NCI-H526 (cell line): ENCODE data around the gene B2M.
"Not testable (repeated sequence)": the region's sequence is repeated elsewhere in the genome, so short reads cannot be mapped to it uniquely, and the experiment has no call there.

ENCODE experiments used
- DNase-seq, 2 experiments: peaks; one replicate each; lab custom pipeline; 2025; lab: John Stamatoyannopoulos, UW

Gene B2M

DNA sequence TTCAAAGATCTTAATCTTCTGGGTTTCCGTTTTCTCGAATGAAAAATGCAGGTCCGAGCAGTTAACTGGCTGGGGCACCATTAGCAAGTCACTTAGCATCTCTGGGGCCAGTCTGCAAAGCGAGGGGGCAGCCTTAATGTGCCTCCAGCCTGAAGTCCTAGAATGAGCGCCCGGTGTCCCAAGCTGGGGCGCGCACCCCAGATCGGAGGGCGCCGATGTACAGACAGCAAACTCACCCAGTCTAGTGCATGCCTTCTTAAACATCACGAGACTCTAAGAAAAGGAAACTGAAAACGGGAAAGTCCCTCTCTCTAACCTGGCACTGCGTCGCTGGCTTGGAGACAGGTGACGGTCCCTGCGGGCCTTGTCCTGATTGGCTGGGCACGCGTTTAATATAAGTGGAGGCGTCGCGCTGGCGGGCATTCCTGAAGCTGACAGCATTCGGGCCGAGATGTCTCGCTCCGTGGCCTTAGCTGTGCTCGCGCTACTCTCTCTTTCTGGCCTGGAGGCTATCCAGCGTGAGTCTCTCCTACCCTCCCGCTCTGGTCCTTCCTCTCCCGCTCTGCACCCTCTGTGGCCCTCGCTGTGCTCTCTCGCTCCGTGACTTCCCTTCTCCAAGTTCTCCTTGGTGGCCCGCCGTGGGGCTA, at the start of gene B2M, which contains the start of gene PATL2:
Gene B2M, plus strand, starts transcription at position 422 of the 647 bp plus-strand sequence. Its CDS starts 30 bp downstream, at position 452.
Gene PATL2, minus strand, starts transcription at position 228 of the 647 bp plus-strand sequence. CDS start 34,833 bp downstream, outside the sequence.
- DNase-seq: peak; percentile 93 to 98

DNA sequence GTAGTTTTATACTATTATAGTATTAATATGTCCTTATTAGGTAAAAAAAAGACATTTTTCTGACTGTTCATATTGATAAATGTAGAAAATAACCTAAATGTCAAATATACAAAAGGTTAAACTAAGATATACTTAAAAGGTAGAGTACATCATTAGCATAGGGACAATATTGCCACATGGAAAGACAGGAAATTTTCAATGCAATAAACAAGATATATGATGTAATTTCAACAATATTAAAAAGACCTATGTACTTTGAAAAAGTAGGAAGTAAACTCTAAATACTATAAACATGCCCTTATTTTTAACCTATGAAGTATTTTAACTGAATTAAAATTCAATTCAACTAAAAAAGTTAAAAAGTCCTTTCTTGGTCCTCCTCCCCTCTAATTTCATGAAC, 49.7 kb upstream of the B2M start:
- no peak for DNase-seq

DNA sequence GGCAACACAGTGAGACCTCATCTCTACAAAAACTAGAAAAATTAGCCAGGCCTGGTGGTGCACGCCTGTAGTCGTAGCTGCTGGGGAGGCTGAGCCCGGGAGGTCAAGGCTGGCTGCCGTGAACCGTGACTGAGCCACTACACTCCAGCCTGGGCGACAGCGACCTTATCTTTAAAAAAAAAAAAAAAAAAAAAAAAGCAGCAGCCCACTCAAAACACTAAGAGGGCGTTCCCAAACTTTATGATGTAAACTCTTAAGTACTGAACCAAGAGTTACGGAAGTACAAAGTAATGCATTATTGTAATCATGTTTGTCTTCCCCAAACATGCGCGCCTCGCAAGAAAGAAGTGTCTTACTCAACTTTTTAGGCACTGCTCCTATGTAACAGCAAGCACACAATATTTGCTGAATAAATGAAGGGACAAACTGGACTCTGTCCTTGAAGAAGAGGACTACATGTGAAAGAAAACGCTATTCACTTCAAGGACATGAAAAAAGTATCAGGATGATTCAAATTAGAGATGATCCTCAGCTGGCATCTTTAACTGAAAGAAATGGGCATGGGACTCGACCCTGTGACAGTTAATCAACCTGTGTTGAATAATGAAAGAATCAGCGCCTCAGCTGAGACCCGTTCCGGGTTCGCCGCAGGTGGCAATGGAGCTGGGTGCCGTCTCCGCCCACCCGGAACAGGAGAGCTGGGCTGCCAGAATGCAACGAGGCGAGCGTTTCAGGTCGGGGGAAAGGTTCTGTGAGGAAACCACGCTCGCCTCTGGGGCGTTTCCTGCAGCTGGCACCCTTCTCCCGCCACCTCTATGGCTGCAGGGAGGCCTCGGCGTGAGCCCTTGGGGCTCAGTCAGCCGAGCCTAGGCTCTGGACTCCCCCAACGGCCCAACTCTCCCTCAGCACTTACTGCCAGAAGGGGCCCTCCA, 48.6 kb upstream of the B2M start:
- DNase-seq: peak; percentile 66 to 80

DNA sequence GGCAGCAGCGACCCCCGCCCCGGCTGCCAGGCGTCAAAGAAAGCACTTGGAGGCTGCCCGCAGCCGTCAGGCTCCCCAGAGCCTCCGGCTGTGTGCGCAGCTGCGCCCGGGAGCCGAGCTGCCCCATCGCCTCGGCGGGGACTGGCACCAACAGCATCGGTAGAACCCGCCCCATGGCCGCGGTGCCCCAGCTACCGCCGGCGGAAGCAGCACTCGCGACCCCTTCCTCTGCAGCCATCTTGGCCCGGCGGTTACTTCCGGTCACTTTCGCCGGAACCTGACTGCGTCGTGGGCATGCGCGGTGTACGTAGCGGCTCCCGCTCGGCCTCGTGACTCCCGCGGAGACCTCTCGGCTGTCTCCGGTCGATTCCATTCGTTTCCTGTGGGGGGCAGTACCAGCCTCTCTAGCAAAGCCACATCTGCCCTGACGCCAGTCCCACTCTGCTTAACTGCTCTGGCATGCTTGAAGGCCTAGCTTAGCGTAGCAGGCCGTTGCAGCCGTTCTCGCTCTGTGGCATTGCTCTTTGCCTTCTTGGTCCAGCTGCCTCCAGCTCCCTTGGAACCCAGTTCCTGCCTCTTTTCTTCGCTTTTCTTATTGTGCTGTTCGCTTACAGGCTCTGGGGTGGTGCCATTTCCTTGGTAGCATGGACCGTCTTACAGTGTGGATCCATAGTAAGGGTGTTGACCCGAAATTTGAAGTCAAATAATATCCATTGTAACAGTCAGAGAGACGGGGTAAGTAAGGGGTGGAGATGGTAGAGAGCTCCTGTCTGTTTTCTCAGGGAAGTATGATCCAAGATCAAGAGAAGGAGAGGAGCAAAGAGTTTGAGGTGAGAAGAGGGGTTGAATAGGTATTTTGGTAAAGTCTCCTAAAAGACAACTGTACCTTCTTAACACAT, 47.7 kb upstream of the B2M start, which contains the start of gene SPG11:
Gene SPG11, minus strand, starts transcription at position 253 of the 899 bp plus-strand sequence. Its CDS starts 15 bp downstream, at position 238.
- DNase-seq: peak; percentile 95 to 98

DNA sequence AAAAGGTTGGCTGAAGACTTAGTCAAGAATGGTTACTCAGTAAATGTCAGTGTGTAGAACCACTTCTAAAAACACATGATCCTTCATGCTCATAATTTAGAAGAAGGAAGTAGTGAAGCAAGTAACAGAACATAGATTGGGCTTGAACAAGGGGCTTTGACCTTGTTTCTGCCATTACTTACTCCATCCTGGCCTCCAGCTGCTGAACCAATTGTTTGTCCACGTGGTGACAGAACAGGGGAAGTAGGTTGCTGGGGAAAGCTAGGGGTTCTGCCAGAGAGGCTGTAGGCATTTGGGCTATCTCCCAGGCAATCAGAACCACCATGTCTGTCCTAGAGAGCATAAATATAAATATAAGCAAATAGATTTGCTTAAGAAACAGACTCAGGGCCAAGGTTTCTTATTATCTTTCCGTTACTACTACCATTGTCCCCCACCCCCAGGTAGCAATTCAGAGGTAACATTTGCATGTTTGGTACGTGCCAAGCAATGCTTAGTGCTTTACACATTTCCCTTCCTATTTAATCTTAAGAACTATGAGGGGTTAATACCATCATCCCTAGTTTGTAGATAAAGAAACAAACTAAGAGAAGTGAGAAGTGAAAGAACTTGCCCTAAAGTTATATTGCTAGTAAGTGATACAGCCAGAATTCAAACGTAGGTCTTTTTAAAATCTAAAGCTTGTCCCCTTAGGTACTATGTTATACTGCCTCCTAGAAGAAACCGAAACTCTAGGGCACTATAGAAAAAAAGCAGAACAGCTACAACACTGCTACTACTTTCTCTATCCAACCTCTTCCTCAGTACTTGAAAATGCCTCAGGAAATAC, 44.9 kb upstream of the B2M start:
- DNase-seq: peak in 1 of 2 experiments; percentile 2

DNA sequence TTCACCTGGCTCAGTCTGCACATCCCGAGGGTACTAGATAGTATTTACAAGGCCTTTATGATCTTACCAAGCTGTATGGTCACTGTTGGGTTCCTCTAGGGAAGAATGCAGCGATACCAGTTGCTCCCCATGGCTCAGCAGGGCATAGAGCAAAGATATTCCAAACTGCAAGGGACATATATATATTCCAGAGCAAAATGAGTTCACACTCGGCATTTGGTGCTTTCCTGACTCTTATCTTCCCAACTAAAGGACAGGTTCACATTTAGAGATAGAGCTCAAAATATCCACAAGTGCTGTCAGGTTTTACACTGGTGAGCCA, 44.3 kb upstream of the B2M start:
- no peak for DNase-seq

DNA sequence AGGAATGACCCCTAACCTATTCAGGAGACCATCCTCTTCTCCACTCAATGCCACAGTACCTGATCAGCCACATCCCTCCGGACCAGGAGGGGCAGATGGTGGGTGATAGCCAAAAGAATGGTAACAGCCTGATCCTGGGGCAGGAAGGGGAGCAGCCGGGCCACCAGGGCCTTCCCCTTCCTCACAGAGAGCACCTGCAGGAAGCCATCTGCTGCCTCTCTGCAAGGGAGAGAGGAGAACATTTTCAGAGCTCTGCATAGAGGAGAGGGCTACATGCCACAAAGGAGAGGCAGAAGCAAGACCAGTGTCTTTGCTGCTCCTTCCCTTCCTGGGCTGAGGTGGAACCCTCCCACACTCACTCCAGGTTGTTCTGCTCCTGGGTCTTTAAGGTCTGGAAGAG, 42.4 kb upstream of the B2M start:
- no peak for DNase-seq

DNA sequence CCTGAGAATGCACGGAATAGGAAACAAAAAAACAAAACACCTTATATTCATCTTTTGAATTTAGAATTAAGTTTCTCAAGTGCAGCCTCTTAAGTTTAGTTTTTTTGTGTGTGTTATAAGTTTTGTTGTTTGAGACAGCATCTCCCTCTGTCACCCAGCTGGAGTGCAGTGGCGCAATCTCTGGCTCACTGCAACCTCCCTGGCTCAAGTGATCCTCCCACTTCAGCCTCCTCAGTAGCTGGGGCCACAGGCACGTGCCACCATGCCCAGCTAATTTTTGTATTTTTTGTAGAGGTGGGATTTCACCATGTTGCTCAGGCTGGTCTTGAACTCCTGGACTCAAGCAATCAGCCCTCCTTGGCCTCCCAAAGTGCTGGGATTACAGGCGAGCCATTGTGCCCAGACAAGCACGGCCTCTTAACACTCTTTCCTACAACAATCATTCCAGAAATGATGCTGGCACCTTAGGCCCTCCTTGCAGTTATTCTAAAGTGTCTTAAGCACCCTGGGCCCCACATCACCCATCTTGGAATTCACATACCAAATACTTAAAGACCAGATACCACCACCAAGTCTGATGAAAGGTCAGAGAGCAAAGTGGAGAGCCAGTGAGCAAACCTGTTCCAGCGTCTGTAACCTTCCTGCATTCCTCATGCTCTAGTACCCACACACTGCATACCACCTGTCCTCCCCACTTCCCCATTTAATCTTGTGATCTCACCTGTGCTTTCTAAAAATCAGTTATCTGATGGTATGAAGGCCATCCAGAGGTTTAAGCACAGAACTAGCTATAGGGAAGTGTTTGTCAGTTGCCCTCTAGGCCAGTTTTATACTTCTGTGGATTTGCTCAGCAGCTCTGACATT, 41.0 kb upstream of the B2M start:
- no peak for DNase-seq

DNA sequence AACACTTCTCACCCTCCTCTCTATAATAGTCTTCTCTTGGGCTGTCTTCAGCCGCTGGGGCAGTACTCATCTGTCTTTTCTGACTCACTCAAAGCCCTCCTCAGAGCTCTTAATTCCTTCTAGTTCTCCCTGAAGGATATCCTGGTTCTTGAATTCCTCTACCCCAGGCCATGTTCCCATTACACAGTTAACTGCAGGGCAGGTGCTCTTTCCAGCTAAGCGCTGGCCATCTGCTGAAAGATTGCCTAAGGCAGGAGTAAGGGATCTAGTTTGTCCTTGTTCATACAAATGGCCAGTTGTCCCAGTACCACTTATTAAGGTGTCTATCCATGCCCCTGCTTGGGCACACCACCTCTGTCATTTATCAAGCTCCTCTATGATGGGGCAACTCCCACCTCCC, 37.7 kb upstream of the B2M start:
- DNase-seq: no peak

DNA sequence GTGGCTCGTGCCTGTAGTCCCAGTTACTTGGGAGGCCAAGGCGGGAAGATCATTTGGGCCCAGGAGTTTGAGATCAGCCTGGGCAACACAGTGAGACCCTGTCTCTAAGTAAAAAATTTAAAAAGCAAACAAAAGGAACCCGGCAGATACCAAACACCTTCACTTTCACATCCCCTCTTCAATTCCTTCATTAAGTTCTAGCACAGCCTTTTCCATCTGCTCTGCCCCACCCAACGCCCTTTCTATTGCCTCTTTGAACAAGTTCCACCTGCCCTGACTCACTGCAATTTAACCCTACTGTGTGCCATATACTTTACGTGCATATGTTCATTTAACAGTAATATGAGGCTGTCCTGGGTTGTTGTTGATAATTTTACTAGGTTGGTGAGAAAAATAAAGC, 35.4 kb upstream of the B2M start:
- DNase-seq: no peak

DNA sequence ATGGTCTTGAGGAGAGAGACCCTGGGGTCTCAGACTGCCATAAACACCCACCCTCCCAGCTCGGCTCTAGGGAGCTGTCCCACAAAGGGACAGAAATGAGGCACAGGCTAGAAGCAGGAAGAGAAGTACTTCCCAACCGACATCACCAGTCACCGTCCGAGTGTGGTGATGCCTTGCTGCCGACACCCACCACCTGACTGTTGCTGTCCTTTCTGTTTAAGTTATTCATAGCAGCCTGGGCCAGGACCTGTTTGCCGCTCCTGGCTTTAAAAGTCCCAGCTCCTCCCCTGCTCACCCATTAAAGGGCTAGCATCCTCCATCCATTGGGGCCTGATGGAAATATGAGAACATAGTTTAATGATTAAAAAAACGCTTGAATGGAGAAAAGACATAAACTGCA, 34.6 kb upstream of the B2M start:
- no peak for DNase-seq

DNA sequence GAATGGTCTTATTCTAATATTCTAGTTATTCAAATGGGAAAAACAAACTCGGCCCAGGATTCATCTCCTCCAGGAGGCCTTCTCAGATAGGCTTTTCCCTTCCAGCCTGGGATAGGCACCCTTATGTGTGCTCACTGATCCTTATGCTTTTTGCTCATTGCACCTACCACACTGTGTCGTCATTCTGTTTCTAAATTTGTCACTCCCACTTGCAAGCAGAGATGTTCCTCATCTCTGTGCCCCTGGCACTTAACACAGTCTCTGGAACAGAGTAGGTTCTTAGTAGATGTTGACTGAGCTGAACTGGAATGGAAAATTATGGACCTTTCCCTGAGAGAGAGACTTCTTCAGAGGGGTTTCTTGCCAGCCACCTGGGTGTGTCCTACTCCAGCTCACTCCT, 29.1 kb upstream of the B2M start:
- DNase-seq: no peak

DNA sequence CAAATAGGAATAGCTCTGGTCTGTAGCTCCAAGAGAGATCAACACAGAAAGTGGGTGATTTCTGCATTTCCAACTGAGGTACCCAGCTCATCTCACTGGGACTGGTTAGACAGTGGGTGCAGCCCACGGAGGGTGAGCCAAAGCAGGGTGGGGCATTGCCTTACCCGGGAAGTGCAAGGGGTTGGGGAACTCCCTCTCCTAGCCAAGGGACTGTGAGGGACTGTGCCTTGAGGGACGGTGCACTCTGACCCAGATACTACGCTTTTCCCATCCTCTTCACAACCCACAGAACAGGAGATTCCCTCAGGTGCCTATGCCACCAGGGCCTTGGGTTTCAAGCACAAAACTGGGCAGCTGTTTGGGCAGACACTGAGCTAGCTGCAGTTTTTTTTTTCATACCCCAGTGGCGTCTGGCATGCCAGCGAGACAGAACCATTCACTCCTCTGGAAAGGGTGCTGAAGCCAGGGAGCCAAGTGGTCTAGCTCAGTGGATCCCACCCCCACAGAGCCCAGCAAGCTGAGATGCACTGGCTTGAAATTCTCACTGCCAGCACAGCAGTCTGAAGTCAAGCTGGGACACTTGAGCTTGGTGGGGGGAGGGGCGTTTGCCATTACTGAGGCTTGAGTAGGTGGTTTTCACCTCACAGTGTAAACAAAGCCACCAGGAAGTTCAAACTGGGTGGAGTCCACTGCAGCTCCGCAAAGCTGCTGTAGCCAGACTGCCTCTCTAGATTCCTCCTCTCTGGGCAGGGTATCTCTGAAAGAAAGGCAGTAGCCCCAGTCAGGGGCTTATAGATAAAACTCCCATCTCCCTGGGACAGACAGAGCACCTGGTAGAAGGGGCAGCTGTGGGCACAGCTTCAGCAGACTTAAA, 28.3 kb upstream of the B2M start:
- peak; percentile 73 to 88 for DNase-seq

DNA sequence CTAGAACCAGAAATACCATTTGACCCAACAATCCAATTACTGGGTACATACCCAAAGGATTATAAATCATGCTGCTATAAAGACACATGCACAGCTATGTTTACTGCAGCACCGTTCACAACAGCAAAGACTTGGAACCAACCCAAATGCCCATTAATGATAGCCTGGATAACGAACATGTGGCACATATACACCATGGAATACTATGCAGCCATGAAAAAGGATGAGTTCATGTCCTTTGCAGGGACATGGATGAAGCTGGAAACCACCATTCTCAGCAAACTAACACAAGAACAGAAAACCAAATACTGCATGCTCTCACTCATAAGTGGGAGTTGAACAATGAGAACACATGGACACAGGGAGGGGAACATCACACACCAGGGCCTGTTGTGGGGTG, 22.0 kb upstream of the B2M start:
- not testable (repeated sequence) for DNase-seq

DNA sequence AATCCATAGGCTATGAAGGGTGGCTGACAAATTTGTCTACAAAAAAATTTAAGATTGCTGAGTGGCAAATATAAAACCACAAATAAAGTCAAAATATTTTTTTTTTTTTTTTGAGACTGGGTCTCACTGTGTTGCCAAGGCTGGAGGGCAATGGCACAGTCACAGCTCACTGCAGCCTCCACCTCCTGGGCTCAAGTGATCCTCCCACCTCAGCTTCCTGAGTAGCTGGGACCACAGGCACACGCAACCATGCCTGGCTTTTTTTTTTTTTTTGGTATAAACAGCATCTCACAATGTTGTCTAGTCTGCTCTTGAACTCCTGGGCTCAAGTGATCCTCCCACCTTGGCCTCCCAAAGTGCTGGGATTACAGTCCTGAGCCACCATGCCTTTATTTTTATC, 21.1 kb upstream of the B2M start:
- DNase-seq: not testable (repeated sequence)

DNA sequence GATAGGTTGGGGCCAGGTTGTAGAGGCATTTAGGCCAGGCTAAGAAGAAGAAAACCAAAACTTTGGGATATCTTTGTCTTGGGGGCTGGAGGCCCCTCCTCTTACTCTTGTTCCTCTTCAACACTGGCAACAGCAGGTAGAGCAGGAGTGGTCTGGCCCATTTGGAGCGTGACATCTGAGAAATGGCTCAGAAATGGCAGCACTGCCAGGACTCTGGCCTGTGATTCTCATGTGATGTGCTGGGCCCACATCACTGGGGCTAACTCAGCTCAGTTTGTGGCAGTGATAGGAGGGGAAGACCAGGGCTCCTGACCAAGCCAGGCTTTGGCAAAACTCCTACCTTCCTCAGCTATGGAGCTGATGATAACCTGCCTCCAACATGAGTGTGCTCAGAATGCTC, 18.7 kb upstream of the B2M start:
- no peak for DNase-seq

DNA sequence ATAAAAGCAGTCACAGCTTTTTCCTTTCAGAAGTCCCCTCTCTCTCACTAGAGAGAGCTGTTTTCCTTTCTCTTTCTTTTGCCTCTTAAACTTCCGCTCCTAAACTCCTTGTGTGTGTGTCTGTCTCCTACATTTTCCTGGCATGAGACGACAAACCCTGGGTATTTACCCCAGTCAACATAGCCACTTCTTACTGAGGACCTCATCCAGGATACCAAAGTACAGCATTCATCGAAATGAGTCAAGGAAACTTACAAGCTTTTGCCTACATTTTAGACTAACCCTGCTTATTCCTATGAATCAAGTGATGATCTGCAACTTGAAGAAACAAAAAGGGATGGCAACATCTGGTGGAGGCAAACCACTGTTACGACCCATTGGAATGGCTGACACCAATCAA, 16.9 kb upstream of the B2M start:
- DNase-seq: no peak

DNA sequence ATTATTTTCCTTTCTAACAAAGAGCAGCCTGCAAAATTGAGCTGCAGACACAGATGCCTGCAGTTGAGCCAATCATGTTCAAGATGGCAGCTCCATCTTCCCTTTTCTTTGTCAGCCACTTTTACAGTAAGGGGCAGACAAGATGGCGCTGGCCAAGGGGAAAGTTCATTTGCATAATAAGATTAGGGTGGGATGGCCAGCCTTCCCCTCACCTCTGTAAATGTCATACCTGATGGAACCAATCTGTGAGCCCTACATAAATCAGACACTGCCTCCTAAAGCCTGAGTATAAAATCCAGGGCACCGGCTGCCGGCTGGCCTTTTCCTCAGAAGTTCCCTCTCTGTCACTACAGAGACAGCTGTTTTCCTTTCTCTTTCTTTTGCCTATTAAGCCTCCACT, 16.0 kb upstream of the B2M start:
- DNase-seq: no peak

DNA sequence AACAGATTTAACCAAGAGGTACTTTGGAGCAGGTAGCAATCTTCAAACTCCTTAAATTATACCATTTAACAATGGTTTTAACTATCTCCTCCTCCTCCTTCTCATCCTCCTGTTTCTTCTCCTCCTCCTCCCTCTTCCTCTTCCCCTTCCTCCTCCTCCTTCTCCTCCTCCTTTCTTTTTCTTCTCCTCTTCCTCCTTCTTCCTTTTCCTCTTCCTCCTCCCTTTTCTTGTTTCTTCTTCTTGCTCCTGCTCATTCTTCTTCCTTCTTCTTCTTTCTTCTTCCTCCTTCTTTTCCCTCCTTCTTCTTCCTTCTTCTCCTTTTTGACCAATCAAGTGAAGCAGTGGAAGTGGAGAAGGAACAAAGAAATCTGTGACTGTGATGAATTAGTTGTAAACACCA, 14.3 kb upstream of the B2M start:
- DNase-seq: no peak
